Right lobe of liver (tissue), 6 donors: ENCODE measurements around the gene SNHG17. TPM values are rescaled to one million over a fixed set of nuclear protein-coding genes. Genes with fewer than 3 reads are reported as not detected.
"Not testable (repeated sequence)": the region's sequence is repeated elsewhere in the genome, so short reads cannot be mapped to it uniquely, and the experiment has no call there.

ENCODE experiments used
- ATAC-seq, 4 donors: fragments of 200-7000 bp; cut with Tn5 transposase; one replicate each; pipeline ENCODE4 v1.9.1; 2020; ENCODE audit warnings: mild to moderate bottlenecking in 4 of 4, moderate library complexity in 4 of 4
- DNase-seq, 3 donors: peaks; one replicate each; pipeline ENCODE4 v3.0.0-alpha.2; 2020
- H3K27ac ChIP-seq, 3 donors: fragments of 200-600 bp; one replicate each; pipeline ENCODE4 v1.8.0; 2022
- H3K27me3 ChIP-seq, 2 donors: fragments of 200-600 bp; one replicate each; pipeline ENCODE4 v1.8.0; 2022
- H3K36me3 ChIP-seq, 4 donors: fragments of 200-600 bp; sonication (generic) in 1 of 4; one replicate each; pipeline versions ENCODE4 v1.5.1 to v1.8.0; 2017 to 2022; ENCODE audit warnings: control low read depth in 1 of 4
- H3K4me1 ChIP-seq, 4 donors: fragments of 200-600 bp; sonication (generic) in 1 of 4; one replicate each; pipeline versions ENCODE4 v1.5.1 to v1.8.0; 2017 to 2022; ENCODE audit warnings: control low read depth in 1 of 4
- H3K4me3 ChIP-seq, 3 donors: fragments of 200-600 bp; one replicate each; pipeline ENCODE4 v1.8.0; 2022
- H3K9me3 ChIP-seq, 4 donors: fragments of 200-600 bp; sonication (generic) in 1 of 4; one replicate each; pipeline versions ENCODE4 v1.5.1 to v1.8.0; 2017 to 2022; ENCODE audit warnings: control low read depth in 1 of 4
- CTCF ChIP-seq, 4 donors: fragments of 200-600 bp in 3 of 4; fragments of 450-650 bp in 1 of 4; IDR thresholded peaks; one replicate each; pipeline versions ENCODE4 v1.5.1 to v1.8.0; 2016 to 2022; ENCODE audit warnings: antibody characterized with exemption in 4 of 4, mild to moderate bottlenecking in 2 of 4
- POLR2A ChIP-seq: fragments of 450-650 bp; IDR thresholded peaks from one replicate; pipeline ENCODE4 v1.6.1; 2017; ENCODE audit warnings: antibody characterized with exemption, mild to moderate bottlenecking
- WGBS: methylation state at CpG from one replicate; pipeline ENCODE4 v1.1.6; 2018; ENCODE audit warnings: low coverage, low lambda C conversion rate; ENCODE audit not compliant: insufficient coverage; ENCODE audit errors: missing lambda C conversion rate; 5-methylcytosine and 5-hydroxymethylcytosine counted together
- intact Hi-C, 2 donors: fragments of 100-400 bp; cut with DNase I; formaldehyde crosslinking; loops; one replicate each; pipeline versions ENCODE4 v1.11.2 to v1.14.1; 2022
- total RNA-seq, 6 experiments: library from RNA; depleted of rRNA in 2 of 6; stranded (reverse); fragments of >200 nt in 2 of 6; fragmentation: NEBNext Ultra II Directional in 3 of 6; extraction: Animal tissue kit (Norgen Biotek cat#: 25700) in 3 of 6; gene quantifications; one replicate each; pipeline versions ENCODE4 v1.1.0 to v1.2.4, GENCODE V29; 2016 to 2023
- donor health status: DM: no; HTN: yes; CAD: no.
- donor health status: DM: no; HTN: no; CAD: no.
- donor health status: DM: no; HTN: no; CAD: no.
- donor health status: DM: no; HTN: yes; CAD: no.
- donor health status: DM: no; HTN: yes; CAD: no.

Gene SNHG17
- total RNA-seq, 6 experiments from 2014 or later = 2.5 to 21.8 (median 8.5) TPM

GRCh38 chr20:38435555-38435939 is 419 bp upstream of the SNHG17 start:
- H3K4me1 ChIP-seq = peaks cover 0 to 3% (median 1%) of the 10 kb centered on the region in 4 donors
- intact Hi-C loops = no loop called here
- H3K36me3 ChIP-seq = peaks cover 0 to 28% (median 6%) of the 10 kb centered on the region in 4 donors
- TF ChIP-seq POLR2A (no peak), CTCF (IDR thresholded peaks at IDR 0.05) (peak in 1 of 4 donors; percentile 3)
- H3K4me3 ChIP-seq = peak overlapping the region in 1 of 3 donors; percentile 83
- 57% methylated on average over 6 of the region's 6 CpGs for WGBS
- DNase-seq = no peak
- H3K27ac ChIP-seq = no peak overlapping the region
- H3K27me3 ChIP-seq = no peaks in the 10 kb centered on the region
- ATAC-seq = no peak
- H3K9me3 ChIP-seq = no peaks in the 10 kb centered on the region

- TF ChIP-seq POLR2A = no peak
- no peak for TF ChIP-seq CTCF (IDR thresholded peaks at IDR 0.05)
- Histone ChIP-seq H3K4me3 (peak overlapping the region; percentile 73 to 83 (median 81)), H3K9me3 (no peaks in the 10 kb centered on the region), H3K27ac (peak overlapping the region; percentile 41 to 78 (median 44)), H3K4me1 (peaks cover 0 to 15% (median 6%) of the 10 kb centered on the region in 4 donors), H3K27me3 (no peaks in the 10 kb centered on the region), H3K36me3 (peaks cover 3 to 40% (median 11%) of the 10 kb centered on the region in 4 donors)
- 1% methylated on average over 13 of the region's 16 CpGs for WGBS
- DNase-seq (no peak), ATAC-seq (peak; percentile 9 to 35 (median 18))
- intact Hi-C loops = no loop called here
These were observed 807 bp downstream of the SNHG17 start for GRCh38 chr20:38434301-38434741.

GRCh38 chr20:38433304-38433972 is 1.7 kb downstream of the SNHG17 start:
- Histone ChIP-seq H3K4me1 (peaks cover 0 to 21% (median 7%) of the 10 kb centered on the region in 4 donors), H3K27ac (no peak overlapping the region), H3K36me3 (peaks cover 3 to 49% (median 15%) of the 10 kb centered on the region in 4 donors), H3K27me3 (no peaks in the 10 kb centered on the region), H3K4me3 (peak overlapping the region in 1 of 3 donors; percentile 83), H3K9me3 (no peaks in the 10 kb centered on the region)
- WGBS = 79% methylated on average over 7 of the region's 9 CpGs
- intact Hi-C loops = no loop called here
- no peak for ATAC-seq
- TF ChIP-seq POLR2A (no peak), CTCF (IDR thresholded peaks at IDR 0.05) (no peak)
- DNase-seq = no peak

- H3K4me3 ChIP-seq, intact Hi-C loops, H3K27ac ChIP-seq, ATAC-seq, H3K9me3 ChIP-seq, H3K27me3 ChIP-seq, DNase-seq: not testable (repeated sequence)
- Histone ChIP-seq H3K36me3 (peaks cover 3 to 55% (median 18%) of the 10 kb centered on the region in 4 donors), H3K4me1 (peaks cover 0 to 27% (median 10%) of the 10 kb centered on the region in 4 donors)
- 92% methylated on average over 5 of the region's 5 CpGs for WGBS
These were observed 2.3 kb downstream of the SNHG17 start for GRCh38 chr20:38432870-38433269.

- no peak overlapping the region for H3K4me3 ChIP-seq
- H3K27ac ChIP-seq = no peak overlapping the region
- no peaks in the 10 kb centered on the region for H3K9me3 ChIP-seq
- WGBS = no CpG with 5 or more reads among the region's 6 CpGs
- peaks cover 0 to 28% (median 13%) of the 10 kb centered on the region in 4 donors for H3K4me1 ChIP-seq
- TF ChIP-seq CTCF (IDR thresholded peaks at IDR 0.05) = no peak
- TF ChIP-seq POLR2A = no peak
- intact Hi-C loops = no loop called here
- ATAC-seq (no peak), DNase-seq (no peak)
- H3K36me3 ChIP-seq = peaks cover 3 to 60% (median 18%) of the 10 kb centered on the region in 4 donors
- no peaks in the 10 kb centered on the region for H3K27me3 ChIP-seq
These were observed 2.8 kb downstream of the SNHG17 start for GRCh38 chr20:38432292-38432691.
